Measurements from ENCODE around the gene ASTL. TPM values are rescaled to one million over a fixed set of nuclear protein-coding genes. Genes with fewer than 3 reads are reported as not detected.

Gene ASTL
- polyA plus RNA-seq, 3 donors from 2014 or later: not detected

- H3K4me3 Mint-ChIP-seq: peak overlapping the region; percentile 57 to 77 (median 74)
- DNase-seq: no peak
- no peaks in the 10 kb centered on the region for H3K36me3 Mint-ChIP-seq
- peaks cover 0 to 7% of the 10 kb centered on the region in 2 donors for H3K4me1 Mint-ChIP-seq
- no peaks in the 10 kb centered on the region for H3K9me3 Mint-ChIP-seq
- peaks cover 2 to 8% (median 4%) of the 10 kb centered on the region in 3 donors for H3K27me3 Mint-ChIP-seq (ENCODE audit: low read depth in 3 of 3)
- H3K27ac Mint-ChIP-seq: no peak overlapping the region
Measured at GRCh38 chr2:96114903-96115581, 23.3 kb downstream of the ASTL start.

GRCh38 chr2:96114546-96114902 lies 23.8 kb downstream of the ASTL start:
- Mint-ChIP-seq H3K4me1 (peaks cover 0 to 6% of the 10 kb centered on the region in 2 donors), H3K27ac (no peak overlapping the region), H3K4me3 (peak overlapping the region in 4 of 5 donors; percentile 33 to 70 (median 44)), H3K9me3 (no peaks in the 10 kb centered on the region), H3K36me3 (no peaks in the 10 kb centered on the region), H3K27me3 (ENCODE audit: low read depth in 3 of 3) (peaks cover 2 to 8% (median 4%) of the 10 kb centered on the region in 3 donors)
- no peak for DNase-seq

GRCh38 chr2:96113951-96114350 lies 24.4 kb downstream of the ASTL start:
- Mint-ChIP-seq H3K27ac (no peak overlapping the region), H3K4me1 (peaks cover 0 to 6% of the 10 kb centered on the region in 2 donors), H3K27me3 (ENCODE audit: low read depth in 3 of 3) (peaks cover 2 to 8% (median 4%) of the 10 kb centered on the region in 3 donors), H3K9me3 (no peaks in the 10 kb centered on the region), H3K36me3 (no peaks in the 10 kb centered on the region), H3K4me3 (no peak overlapping the region)
- no peak for DNase-seq

- no peak overlapping the region for H3K4me3 Mint-ChIP-seq
- DNase-seq: no peak
- peaks cover 0 to 6% (median 4%) of the 10 kb centered on the region in 3 donors for H3K27me3 Mint-ChIP-seq (ENCODE audit: low read depth in 3 of 3)
- no peaks in the 10 kb centered on the region for H3K9me3 Mint-ChIP-seq
- no peak overlapping the region for H3K27ac Mint-ChIP-seq
- H3K36me3 Mint-ChIP-seq: no peaks in the 10 kb centered on the region
- H3K4me1 Mint-ChIP-seq: peaks cover 0 to 6% of the 10 kb centered on the region in 2 donors
Measured at GRCh38 chr2:96113367-96113677, 25.0 kb downstream of the ASTL start.

- Mint-ChIP-seq H3K27me3 (ENCODE audit: low read depth in 3 of 3) (peaks cover 0 to 6% (median 4%) of the 10 kb centered on the region in 3 donors), H3K4me3 (no peak overlapping the region), H3K36me3 (no peaks in the 10 kb centered on the region), H3K9me3 (no peaks in the 10 kb centered on the region), H3K27ac (no peak overlapping the region), H3K4me1 (peaks cover 0 to 6% of the 10 kb centered on the region in 2 donors)
- DNase-seq: no peak
Measured at GRCh38 chr2:96112501-96113366, 25.6 kb downstream of the ASTL start.

GRCh38 chr2:96111823-96112500 lies 26.3 kb downstream of the ASTL start:
- H3K4me1 Mint-ChIP-seq: peaks cover 0 to 6% of the 10 kb centered on the region in 2 donors
- no peak overlapping the region for H3K27ac Mint-ChIP-seq
- no peak overlapping the region for H3K4me3 Mint-ChIP-seq
- DNase-seq: no peak
- H3K9me3 Mint-ChIP-seq: no peaks in the 10 kb centered on the region
- peaks cover 0 to 6% (median 4%) of the 10 kb centered on the region in 3 donors for H3K27me3 Mint-ChIP-seq (ENCODE audit: low read depth in 3 of 3)
- H3K36me3 Mint-ChIP-seq: no peaks in the 10 kb centered on the region

- no peak for DNase-seq
- H3K4me3 Mint-ChIP-seq: no peak overlapping the region
- H3K27ac Mint-ChIP-seq: no peak overlapping the region
- H3K9me3 Mint-ChIP-seq: peaks cover 0 to 2% (median 0%) of the 10 kb centered on the region in 6 donors
- H3K27me3 Mint-ChIP-seq (ENCODE audit: low read depth in 3 of 3): peaks cover 0 to 6% (median 4%) of the 10 kb centered on the region in 3 donors
- H3K36me3 Mint-ChIP-seq: no peaks in the 10 kb centered on the region
- peaks cover 0 to 6% of the 10 kb centered on the region in 2 donors for H3K4me1 Mint-ChIP-seq
Measured at GRCh38 chr2:96111257-96111640, 27.1 kb downstream of the ASTL start.

- Mint-ChIP-seq H3K4me3 (no peak overlapping the region), H3K4me1 (peaks cover 0 to 4% of the 10 kb centered on the region in 2 donors), H3K27ac (no peak overlapping the region), H3K27me3 (ENCODE audit: low read depth in 3 of 3) (peaks cover 0 to 6% (median 4%) of the 10 kb centered on the region in 3 donors), H3K36me3 (peaks cover 0 to 2% (median 0%) of the 10 kb centered on the region in 3 donors), H3K9me3 (peaks cover 0 to 5% (median under 1%) of the 10 kb centered on the region in 6 donors)
- DNase-seq: no peak
Measured at GRCh38 chr2:96110621-96111256, 27.6 kb downstream of the ASTL start.

- H3K4me1 Mint-ChIP-seq: no peaks in the 10 kb centered on the region
- peaks cover 0 to 2% (median 1%) of the 10 kb centered on the region in 3 donors for H3K27me3 Mint-ChIP-seq (ENCODE audit: low read depth in 3 of 3)
- peaks cover 0 to 7% (median 4%) of the 10 kb centered on the region in 3 donors for H3K36me3 Mint-ChIP-seq
- no peak overlapping the region for H3K4me3 Mint-ChIP-seq
- H3K27ac Mint-ChIP-seq: no peak overlapping the region
- DNase-seq: no peak
- H3K9me3 Mint-ChIP-seq: peaks cover 3 to 12% (median 6%) of the 10 kb centered on the region in 6 donors
Measured at GRCh38 chr2:96109931-96110511, 28.3 kb downstream of the ASTL start.

GRCh38 chr2:96109361-96109680 lies 29.0 kb downstream of the ASTL start:
- Mint-ChIP-seq H3K27me3 (ENCODE audit: low read depth in 3 of 3) (no peaks in the 10 kb centered on the region), H3K4me1 (no peaks in the 10 kb centered on the region), H3K4me3 (no peak overlapping the region), H3K27ac (no peak overlapping the region), H3K36me3 (peaks cover 0 to 7% (median 4%) of the 10 kb centered on the region in 3 donors), H3K9me3 (peaks cover 3 to 13% (median 6%) of the 10 kb centered on the region in 6 donors)
- DNase-seq: no peak

GRCh38 chr2:96108541-96109360 lies 29.6 kb downstream of the ASTL start:
- no peak overlapping the region for H3K4me3 Mint-ChIP-seq
- H3K9me3 Mint-ChIP-seq: peaks cover 3 to 13% (median 6%) of the 10 kb centered on the region in 6 donors
- no peaks in the 10 kb centered on the region for H3K4me1 Mint-ChIP-seq
- H3K36me3 Mint-ChIP-seq: peaks cover 0 to 7% (median 4%) of the 10 kb centered on the region in 3 donors
- DNase-seq: no peak
- H3K27me3 Mint-ChIP-seq (ENCODE audit: low read depth in 3 of 3): no peaks in the 10 kb centered on the region
- no peak overlapping the region for H3K27ac Mint-ChIP-seq

GRCh38 chr2:96108151-96108540 lies 30.2 kb downstream of the ASTL start:
- Mint-ChIP-seq H3K9me3 (peaks cover 3 to 13% (median 6%) of the 10 kb centered on the region in 6 donors), H3K27ac (no peak overlapping the region), H3K36me3 (peaks cover 0 to 7% (median 4%) of the 10 kb centered on the region in 3 donors), H3K27me3 (ENCODE audit: low read depth in 3 of 3) (no peaks in the 10 kb centered on the region), H3K4me1 (no peaks in the 10 kb centered on the region), H3K4me3 (no peak overlapping the region)
- DNase-seq: no peak

GRCh38 chr2:96107708-96108065 lies 30.6 kb downstream of the ASTL start:
- no peaks in the 10 kb centered on the region for H3K4me1 Mint-ChIP-seq
- H3K27ac Mint-ChIP-seq: no peak overlapping the region
- peaks cover 3 to 13% (median 6%) of the 10 kb centered on the region in 6 donors for H3K9me3 Mint-ChIP-seq
- DNase-seq: no peak
- peaks cover 0 to 7% (median 4%) of the 10 kb centered on the region in 3 donors for H3K36me3 Mint-ChIP-seq
- H3K27me3 Mint-ChIP-seq (ENCODE audit: low read depth in 3 of 3): no peaks in the 10 kb centered on the region
- no peak overlapping the region for H3K4me3 Mint-ChIP-seq

Measured in immature natural killer cell (primary cell).